Cerebellar cortex (tissue), 1 donor: ENCODE measurements around the gene DBF4B.

Source experiments
- DNase-seq: peaks from one replicate; pipeline ENCODE4 v3.0.0-alpha.2; 2015; ENCODE audit warnings: low spot score

The DBF4B gene

GRCh38 chr17:44759916-44760243 lies 51.4 kb downstream of the DBF4B start:
- no peak for DNase-seq

- DNase-seq, result no peak
These were observed 52.2 kb downstream of the DBF4B start for GRCh38 chr17:44760474-44761308.

- no peak for DNase-seq
These were observed 53.7 kb downstream of the DBF4B start for GRCh38 chr17:44761932-44762810.

- no peak for DNase-seq
These were observed 54.7 kb downstream of the DBF4B start for GRCh38 chr17:44763170-44763569.

GRCh38 chr17:44765965-44766364 lies 57.5 kb downstream of the DBF4B start:
- DNase-seq, result no peak

GRCh38 chr17:44766409-44767038 lies 58.1 kb downstream of the DBF4B start:
- DNase-seq, result no peak

- DNase-seq, result no peak
These were observed 59.0 kb downstream of the DBF4B start for GRCh38 chr17:44767493-44767892.

GRCh38 chr17:44768505-44769142 lies 60.2 kb downstream of the DBF4B start:
- DNase-seq, result no peak

GRCh38 chr17:44769230-44769629 lies 60.8 kb downstream of the DBF4B start:
- DNase-seq, result no peak

- no peak for DNase-seq
These were observed 61.2 kb downstream of the DBF4B start for GRCh38 chr17:44769647-44770084.

- DNase-seq, result no peak
These were observed 61.9 kb downstream of the DBF4B start for GRCh38 chr17:44770166-44770925.

GRCh38 chr17:44772308-44773045 lies 64.0 kb downstream of the DBF4B start:
- DNase-seq, result no peak

- DNase-seq, result no peak
These were observed 64.7 kb downstream of the DBF4B start for GRCh38 chr17:44773140-44773539.

GRCh38 chr17:44774271-44775135 lies 66.0 kb downstream of the DBF4B start:
- DNase-seq, result peak; percentile 89

- DNase-seq, result peak; percentile 100
These were observed 66.8 kb downstream of the DBF4B start for GRCh38 chr17:44775136-44775837.

- no peak for DNase-seq
These were observed 67.6 kb downstream of the DBF4B start for GRCh38 chr17:44775838-44776621.

- DNase-seq, result no peak
These were observed 68.3 kb downstream of the DBF4B start for GRCh38 chr17:44776628-44777393.
